ENCODE data around the gene ANXA9.
A peak's percentile ranks its signal among the peaks of the same experiment; 100 is the strongest.

Gene ANXA9

GRCh38 chr1:150976401-150976821 is 5.7 kb upstream of the ANXA9 start:
- no peak for DNase-seq

DNA sequence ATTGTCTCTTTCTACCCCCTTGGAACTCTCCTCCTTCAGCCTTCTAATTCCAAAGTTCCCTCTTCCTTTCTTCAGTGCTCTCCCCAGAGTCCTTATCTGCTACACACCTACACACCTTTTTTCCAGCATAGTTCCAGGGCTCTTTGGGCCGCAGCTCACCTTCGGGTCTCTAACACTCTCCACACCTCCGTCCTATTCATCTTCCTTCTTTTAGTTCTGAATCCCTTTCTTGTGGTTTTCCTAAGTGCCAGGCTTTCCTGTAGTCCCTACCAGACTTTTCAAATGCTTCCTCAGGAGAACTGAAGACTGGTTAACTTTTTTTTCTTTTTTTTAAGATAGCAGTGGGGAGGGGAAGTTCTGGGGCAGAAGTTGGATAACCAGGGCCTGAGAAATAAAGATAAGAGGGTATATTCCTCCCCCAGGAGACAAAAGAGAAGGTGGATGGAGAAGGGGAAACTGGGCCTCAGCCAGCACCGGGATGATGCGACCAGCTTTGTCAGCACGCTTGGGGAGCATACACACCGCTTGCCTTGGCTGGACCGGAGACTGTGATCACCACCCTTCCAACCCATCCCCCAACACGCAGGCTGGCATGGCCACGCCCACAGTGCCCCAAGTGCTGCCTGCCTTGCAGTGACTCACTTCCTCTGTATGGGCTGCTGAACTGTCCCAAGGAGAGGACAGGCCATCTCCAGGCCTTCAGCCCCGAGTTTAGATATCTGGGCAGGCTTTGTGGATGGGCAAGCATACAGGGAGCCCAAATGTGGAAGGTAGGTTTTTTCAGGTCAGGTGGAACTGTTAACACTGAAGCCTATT is 5.0 kb upstream of the ANXA9 start:
- DNase-seq = peak; percentile 64

- peak; percentile 87 for DNase-seq
These were observed 2.7 kb upstream of the ANXA9 start for GRCh38 chr1:150979092-150980056.

DNA sequence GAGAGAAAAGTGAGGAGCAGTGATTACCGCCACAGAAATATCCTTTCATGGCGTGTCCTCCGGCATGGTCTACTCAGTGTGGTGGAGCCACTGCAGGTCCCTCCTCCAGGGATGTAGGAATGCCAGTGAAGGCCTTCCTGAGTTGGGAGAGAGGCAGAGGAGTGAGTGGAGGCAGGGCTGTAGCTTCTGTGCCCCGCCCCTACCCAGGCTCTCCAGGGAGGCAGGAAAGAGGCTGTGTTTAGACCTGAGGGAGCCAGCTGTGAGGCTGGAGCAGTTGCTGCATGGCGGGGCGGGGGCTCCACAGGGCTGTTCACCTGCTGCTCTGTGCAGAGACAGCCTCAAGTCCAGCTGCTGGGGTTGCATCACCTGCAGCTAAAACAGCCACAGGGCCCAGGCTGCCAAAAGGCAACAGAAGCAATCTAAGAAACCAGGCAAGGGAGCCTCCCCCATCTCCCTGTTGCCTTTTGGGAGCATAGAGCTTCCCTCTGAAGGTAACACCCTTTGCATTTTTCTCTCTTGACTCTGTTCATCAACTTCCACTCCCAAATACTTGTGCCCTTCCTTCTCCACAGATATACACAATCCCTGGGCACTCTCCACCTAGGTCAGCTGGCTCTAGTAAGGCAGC is 801 bp upstream of the ANXA9 start:
- DNase-seq = no peak

DNA sequence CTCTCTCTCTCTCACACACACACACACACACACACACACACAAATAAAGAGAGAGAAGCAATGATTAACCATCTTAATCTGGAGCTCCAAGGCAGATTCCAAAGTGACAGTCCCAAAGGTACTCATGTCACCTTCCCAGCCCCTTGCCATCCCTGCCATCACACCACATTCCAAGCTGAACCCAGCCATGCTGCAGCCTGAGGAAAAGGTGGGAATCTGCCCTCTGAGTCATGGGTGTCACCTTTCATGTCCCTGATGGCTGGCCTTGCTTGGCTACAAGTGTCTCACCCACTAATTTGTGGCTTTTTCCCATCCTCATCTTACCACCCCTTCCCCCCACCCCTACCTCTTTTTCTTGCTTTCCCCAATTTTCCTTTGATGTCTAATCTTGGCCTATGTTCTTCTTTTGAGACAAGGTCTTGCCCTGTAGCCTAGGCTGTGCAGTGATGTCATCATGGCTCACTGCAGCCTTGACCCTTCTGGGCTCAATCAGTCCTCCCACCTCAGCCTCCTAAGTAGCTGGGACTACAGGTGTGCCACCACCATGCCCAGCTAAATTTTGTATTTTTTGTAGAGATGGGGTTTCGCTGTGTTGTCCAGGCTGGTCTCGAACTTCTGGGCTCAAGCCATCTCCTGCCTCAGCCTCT is 3.2 kb downstream of the ANXA9 start:
- DNase-seq = no peak

GRCh38 chr1:150987924-150988323 is 5.8 kb downstream of the ANXA9 start:
- DNase-seq = no peak

DNA sequence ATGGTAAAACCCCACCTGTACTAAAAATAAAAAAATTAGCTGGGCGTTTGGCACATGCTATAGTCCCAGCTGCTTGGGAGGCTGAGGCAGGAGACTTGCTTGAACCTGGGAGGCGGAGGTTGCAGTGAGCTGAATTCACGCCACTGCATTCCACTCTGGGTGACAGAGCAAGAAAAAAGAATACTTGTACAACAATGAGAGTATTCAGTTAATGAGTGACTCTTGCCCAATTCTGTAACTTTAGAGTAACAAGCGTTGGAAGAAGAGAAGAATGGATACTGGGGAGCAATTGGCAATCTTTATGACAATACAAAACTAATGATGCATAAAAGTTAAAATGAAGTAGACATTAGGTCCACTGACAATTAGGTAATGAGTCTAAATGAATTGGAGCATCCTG is 10.5 kb downstream of the ANXA9 start:
- no peak for DNase-seq

DNA sequence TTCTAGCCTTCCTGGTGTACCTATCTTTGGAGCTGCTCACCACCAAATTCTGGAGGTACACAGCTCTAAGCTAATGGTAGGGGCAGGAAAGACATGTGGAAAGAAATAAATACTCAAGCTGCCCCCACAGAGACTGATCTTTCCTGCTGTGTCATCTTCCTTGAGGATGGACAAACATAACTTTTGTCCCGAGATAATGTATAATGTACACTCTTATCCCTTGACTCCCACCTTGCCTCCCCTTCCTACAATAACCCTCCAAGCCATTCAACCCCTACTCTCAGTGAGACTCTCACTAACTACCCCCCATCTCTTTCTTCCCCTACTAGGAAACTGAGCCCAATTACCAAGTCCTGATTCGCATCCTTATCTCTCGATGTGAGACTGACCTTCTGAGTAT is 12.2 kb downstream of the ANXA9 start:
- DNase-seq = no peak

GRCh38 chr1:150995460-150995859 is 13.4 kb downstream of the ANXA9 start:
- DNase-seq = no peak

- no peak for DNase-seq
These were observed 13.8 kb downstream of the ANXA9 start for GRCh38 chr1:150995896-150996295.

- DNase-seq = no peak
These were observed 15.2 kb downstream of the ANXA9 start for GRCh38 chr1:150997126-150997872.

DNA sequence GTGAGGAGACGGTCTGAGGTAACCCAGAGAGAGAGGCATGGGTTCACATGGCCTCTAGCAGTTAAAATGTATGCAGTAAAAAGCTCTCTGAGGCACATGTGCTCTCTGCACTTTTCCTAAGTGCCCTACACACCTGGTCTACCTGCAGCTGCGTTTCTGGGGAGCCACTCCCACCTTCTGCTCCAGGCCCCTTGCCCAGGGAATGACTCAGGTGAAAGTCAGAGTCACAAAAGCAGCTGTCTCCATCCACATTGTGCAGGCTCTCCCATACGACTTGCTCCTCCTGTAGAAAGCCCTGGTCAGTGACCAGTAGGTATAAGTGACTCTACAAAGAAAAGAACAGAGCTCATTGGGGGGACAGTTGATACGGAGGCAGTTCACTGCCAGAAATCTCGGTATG is 15.9 kb downstream of the ANXA9 start:
- DNase-seq = no peak

- DNase-seq = no peak
These were observed 17.1 kb downstream of the ANXA9 start for GRCh38 chr1:150999051-150999674.

DNA sequence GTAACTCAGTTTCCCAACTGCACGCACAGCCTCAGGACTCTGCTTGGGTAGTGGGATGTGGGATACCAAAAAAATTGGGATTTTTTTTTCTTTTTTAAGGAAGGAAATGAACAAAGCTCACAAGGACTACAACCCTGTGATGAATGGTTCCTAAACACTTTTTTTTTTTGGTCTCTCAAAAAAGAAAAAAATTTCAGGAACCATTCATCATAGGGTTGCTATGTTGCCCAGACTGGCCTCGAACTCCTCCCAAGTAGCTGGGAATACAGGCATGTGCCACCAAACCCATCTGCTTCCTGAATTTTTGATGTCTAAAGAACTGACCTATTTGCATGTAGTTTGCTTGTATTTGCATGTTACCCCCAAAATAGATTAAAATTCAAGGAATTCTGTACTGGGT is 17.8 kb downstream of the ANXA9 start:
- DNase-seq = no peak

DNA sequence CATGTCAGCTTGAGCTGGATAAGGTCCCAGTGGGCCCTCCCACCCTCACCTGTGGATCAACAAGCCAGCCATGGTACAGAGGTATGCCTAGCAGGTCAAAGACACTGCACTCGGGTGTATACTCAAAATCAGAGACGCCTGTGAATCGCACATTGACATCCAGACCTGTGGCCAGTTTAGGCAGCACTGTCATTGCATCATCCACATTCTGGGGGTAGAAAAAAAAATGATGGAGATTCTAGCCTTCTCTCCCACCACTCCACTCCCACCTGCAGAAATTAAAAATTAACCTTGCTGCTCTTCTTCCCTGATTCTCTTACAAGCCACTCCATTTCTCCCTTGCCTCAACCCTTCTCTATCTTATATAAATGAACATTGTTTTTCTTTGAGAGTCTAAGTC is 18.3 kb downstream of the ANXA9 start:
- no peak for DNase-seq

DNA sequence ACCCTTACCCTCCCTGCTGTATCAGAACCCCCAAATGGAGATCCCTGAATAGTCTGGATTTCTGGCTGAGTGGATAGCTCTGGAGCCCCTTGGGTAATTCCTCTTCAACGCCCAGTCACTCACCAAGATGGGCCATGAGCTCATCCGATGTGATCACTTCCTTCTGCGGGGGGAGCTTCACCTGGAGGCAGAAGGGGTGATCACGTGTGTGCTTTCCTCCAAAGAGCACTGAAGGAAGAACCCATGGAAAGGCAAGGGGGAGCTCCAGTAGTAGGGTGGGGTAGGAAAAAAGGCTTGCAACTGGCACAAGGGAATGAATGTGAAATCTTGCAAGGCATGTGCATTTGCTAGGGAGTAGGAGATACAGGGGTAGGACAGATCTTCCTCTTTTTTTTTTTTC is 19.5 kb downstream of the ANXA9 start:
- no peak for DNase-seq

DNA sequence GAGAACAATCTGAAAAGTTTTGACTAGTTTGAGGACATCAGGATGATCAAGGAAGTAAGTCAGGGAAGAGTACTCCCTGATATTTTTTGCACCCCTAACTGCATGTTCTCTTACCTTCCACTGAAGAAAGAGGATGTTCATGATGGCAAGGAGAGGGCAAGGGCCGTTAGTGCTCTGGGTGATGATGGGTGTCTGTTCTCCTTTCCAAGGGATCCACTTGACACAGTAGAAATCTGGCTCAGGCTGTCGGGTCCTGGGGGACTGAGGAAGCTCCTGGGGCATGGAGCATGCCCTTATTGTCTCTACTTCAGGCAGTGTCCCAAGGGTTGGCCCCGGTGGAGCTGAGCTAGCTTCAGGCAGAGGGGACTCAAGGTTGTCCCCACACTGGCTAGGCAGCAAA is 20.0 kb downstream of the ANXA9 start:
- no peak for DNase-seq

GRCh38 chr1:151002611-151003010 is 20.5 kb downstream of the ANXA9 start:
- DNase-seq = no peak

- no peak for DNase-seq
These were observed 21.1 kb downstream of the ANXA9 start for GRCh38 chr1:151003180-151003579.

GRCh38 chr1:151005729-151006319 is 23.7 kb downstream of the ANXA9 start:
- no peak for DNase-seq

DNA sequence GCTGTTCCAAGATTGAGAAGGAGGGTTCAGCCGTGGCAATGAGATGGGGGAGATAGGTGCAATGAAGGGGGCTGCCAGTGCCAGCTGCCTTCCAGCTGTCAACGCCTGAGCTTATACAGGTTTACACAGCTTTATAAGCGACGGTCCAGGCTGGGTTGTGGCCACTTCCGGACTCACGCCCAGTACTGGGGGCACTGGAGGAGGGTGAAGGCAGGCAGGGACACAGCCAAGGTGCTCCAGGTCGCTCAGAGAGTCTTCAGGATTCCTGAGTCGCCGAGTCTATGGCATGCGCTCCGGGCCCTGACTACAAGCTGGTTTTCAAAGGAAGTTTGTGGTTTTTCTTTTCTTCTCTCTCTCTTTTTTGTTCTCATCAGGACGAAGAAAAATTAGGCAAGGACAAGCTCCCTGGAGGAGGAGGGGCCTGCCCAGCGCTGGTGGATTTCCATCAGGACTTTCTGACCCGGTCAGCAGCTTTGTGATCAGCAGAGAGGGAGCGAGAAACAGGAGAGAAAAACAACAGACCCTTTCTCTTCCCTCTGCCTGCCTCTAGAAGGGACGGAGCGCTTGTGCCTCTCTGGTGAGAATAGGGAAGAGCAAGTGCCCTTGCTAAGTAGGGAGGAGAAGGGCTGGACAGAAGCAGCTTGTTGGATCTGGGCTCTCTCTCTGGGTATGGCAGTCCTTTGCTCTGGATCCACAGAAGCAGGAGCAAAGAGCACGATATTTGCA is 24.4 kb downstream of the ANXA9 start, which contains the start of gene MINDY1:
Gene MINDY1, minus strand, starts transcription at position 576 of the 726 bp plus-strand sequence. CDS start 4,285 bp downstream, outside the sequence.
- peak; percentile 23 for DNase-seq
